GM12891 (cell line): ENCODE results near the gene PLPP2.

Source experiments
- DNase-seq: peaks from one replicate; pipeline ENCODE4 v3.0.0; 2011; ENCODE audit warnings: low spot score; ENCODE audit not compliant: insufficient read length
- FAIRE-seq: peaks from 2 replicates; lab custom pipeline; 2011; peaks lifted over from hg19 to GRCh38; lab: Jason Lieb, UNC
- PAX5 ChIP-seq: IDR thresholded peaks from 2 replicates; pipeline ENCODE4 v1.6.1; 2011; ENCODE audit warnings: low read length, moderate library complexity, mild to moderate bottlenecking; ENCODE audit not compliant: insufficient read depth, severe bottlenecking
- POLR2A ChIP-seq: IDR thresholded peaks from 2 replicates; pipeline ENCODE4 v1.6.1; 2011; ENCODE audit warnings: low read depth, low read length, control low read depth
- POLR2AphosphoS5 ChIP-seq: IDR thresholded peaks from 2 replicates; pipeline ENCODE4 v1.6.1; 2011; ENCODE audit warnings: low read depth, low read length, control low read depth
- POU2F2 ChIP-seq: IDR thresholded peaks from 2 replicates; pipeline ENCODE4 v1.6.1; 2011; ENCODE audit warnings: low read depth, mild to moderate bottlenecking, control low read depth, low read length, moderate library complexity
- SPI1 ChIP-seq: IDR thresholded peaks from 2 replicates; pipeline ENCODE4 v1.6.1; 2011; ENCODE audit warnings: low read depth, low read length, control low read depth
- TAF1 ChIP-seq: IDR thresholded peaks from 2 replicates; pipeline ENCODE4 v1.6.1; 2011; ENCODE audit warnings: low read depth, low read length, control low read depth

PLPP2 gene

GRCh38 chr19:329876-330275 lies 38.7 kb upstream of the PLPP2 start:
- DNase-seq (no peak), FAIRE-seq (no peak)
- no peak for TF ChIP-seq SPI1
- no peak for TF ChIP-seq TAF1

GRCh38 chr19:328025-328505 lies 36.9 kb upstream of the PLPP2 start:
- no peak for TF ChIP-seq POLR2A
- TF ChIP-seq SPI1: no peak
- no peak for TF ChIP-seq POLR2AphosphoS5
- no peak for TF ChIP-seq TAF1
- no peak for TF ChIP-seq POU2F2
- TF ChIP-seq PAX5: no peak
- FAIRE-seq (no peak), DNase-seq (no peak)

GRCh38 chr19:327291-328024 lies 36.3 kb upstream of the PLPP2 start:
- TF ChIP-seq POLR2AphosphoS5: no peak
- no peak for TF ChIP-seq POLR2A
- no peak for TF ChIP-seq TAF1
- TF ChIP-seq POU2F2: no peak
- no peak for TF ChIP-seq PAX5
- TF ChIP-seq SPI1: no peak
- no peak for FAIRE-seq
- DNase-seq: no peak

GRCh38 chr19:326871-327270 lies 35.7 kb upstream of the PLPP2 start:
- DNase-seq (no peak), FAIRE-seq (no peak)
- no peak for TF ChIP-seq POLR2A
- no peak for TF ChIP-seq POLR2AphosphoS5
- TF ChIP-seq POU2F2: no peak
- TF ChIP-seq SPI1: no peak
- no peak for TF ChIP-seq TAF1
- TF ChIP-seq PAX5: no peak

GRCh38 chr19:325937-326565 lies 34.8 kb upstream of the PLPP2 start:
- no peak for TF ChIP-seq TAF1
- no peak for TF ChIP-seq POU2F2
- TF ChIP-seq POLR2A: no peak
- no peak for TF ChIP-seq PAX5
- no peak for TF ChIP-seq SPI1
- TF ChIP-seq POLR2AphosphoS5: no peak
- FAIRE-seq (no peak), DNase-seq (no peak)

- DNase-seq (no peak), FAIRE-seq (no peak)
- TF ChIP-seq SPI1 (no peak), POLR2A (no peak), PAX5 (no peak), POU2F2 (no peak), TAF1 (no peak), POLR2AphosphoS5 (no peak)
These were observed 34.2 kb upstream of the PLPP2 start for GRCh38 chr19:325173-325936.

GRCh38 chr19:324716-325115 lies 33.5 kb upstream of the PLPP2 start:
- no peak for FAIRE-seq
- no peak for DNase-seq
- TF ChIP-seq POLR2AphosphoS5 (no peak), POLR2A (no peak), PAX5 (no peak), POU2F2 (no peak), TAF1 (no peak), SPI1 (no peak)

GRCh38 chr19:322616-323015 lies 31.4 kb upstream of the PLPP2 start:
- FAIRE-seq (no peak), DNase-seq (no peak)
- TF ChIP-seq TAF1 (no peak), PAX5 (no peak), POU2F2 (no peak), POLR2AphosphoS5 (no peak), POLR2A (no peak)

- TF ChIP-seq POLR2A (no peak), POLR2AphosphoS5 (no peak), POU2F2 (no peak), TAF1 (no peak), PAX5 (no peak), SPI1 (no peak)
- FAIRE-seq: no peak
These were observed 27.2 kb upstream of the PLPP2 start for GRCh38 chr19:318509-318774.

More at GRCh38 chr19:318509-318774, 27.2 kb upstream of the PLPP2 start:
- DNase-seq: no peak
